ENCODE results near the gene NBAS.

The NBAS gene

DNA sequence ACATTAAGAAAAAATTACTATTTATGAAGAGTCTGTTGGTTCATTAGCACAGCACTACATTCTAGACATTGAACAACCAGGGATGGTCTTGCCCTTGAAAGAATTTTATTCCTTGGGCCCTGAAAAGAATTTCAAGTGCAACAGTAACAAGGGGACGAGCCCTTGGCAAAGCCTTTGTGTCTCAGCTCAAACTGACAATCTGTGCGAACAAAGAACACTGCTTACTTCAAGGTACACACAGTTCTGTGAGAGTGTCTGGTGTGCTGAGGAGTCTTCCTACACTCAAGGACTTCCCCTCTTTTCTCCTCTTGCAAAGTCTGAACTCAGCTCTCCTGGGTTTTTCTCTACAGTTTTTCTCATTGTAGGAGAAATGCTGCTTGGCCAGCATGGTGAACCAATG lies 373.4 kb downstream of the NBAS start:
- DNase-seq: no peak

DNA sequence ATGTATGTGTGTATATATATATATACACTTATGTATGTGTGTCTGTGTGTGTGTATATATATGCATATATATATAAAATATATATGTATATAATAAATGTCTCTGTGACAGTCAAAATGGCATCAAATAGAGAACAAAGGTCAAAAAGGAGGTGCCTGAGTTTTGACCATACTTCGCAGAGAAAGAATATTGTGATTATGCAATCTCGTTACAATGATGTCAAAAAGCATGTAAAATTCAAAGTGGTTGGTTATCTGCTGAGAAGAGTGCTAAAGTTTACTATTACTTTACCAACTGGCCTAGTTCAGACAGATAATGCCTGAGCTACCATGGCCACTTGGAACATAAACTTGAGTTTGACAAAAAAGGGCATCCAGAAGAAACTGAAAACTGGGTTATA lies 375.0 kb downstream of the NBAS start:
- no peak for DNase-seq

GRCh38 chr2:15184491-15184890 lies 376.6 kb downstream of the NBAS start:
- no peak for DNase-seq

GRCh38 chr2:15182275-15182674 lies 378.9 kb downstream of the NBAS start:
- no peak for DNase-seq

GRCh38 chr2:15181092-15181745 lies 379.9 kb downstream of the NBAS start:
- no peak for DNase-seq

GRCh38 chr2:15180379-15180778 lies 380.8 kb downstream of the NBAS start:
- DNase-seq: no peak

DNA sequence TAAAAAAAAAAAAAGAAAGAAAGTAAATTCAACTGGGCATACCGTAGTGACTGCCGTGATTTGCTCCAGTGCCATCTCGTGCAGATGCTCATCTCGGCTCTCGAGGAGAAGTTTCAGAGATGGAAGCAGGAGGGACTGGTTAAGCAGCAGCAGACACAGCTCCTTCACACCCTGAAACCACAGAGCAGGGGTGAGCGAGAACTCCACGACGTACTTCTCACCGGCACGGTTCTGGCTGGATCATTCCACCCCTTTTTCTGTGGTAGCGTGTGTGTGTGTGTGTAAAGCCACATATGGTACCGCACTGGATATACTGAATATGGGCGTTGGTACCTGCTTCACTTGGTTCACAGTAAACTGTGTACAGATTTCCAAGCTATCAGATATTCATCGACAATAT lies 382.2 kb downstream of the NBAS start:
- DNase-seq: no peak

DNA sequence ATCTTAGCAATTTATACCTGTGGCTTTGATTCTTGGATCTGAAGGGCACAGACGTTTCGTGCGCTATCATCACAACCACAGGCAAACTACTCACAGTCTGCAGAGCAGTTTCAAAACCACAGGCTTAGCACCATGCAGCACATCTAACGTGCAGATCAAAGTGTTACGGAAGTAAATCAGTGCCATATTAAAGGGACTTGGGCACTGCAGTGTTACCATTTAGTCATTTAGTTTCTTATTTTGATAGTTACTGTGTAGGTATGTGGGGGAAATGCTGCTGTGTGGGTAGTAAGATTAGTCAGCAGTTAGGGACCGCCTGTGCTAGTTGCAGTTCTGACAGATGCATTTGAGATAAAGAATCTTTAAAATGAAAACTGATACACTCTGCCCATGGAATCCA lies 384.0 kb downstream of the NBAS start:
- DNase-seq: no peak

GRCh38 chr2:15176604-15177003 lies 384.5 kb downstream of the NBAS start:
- no peak for DNase-seq

DNA sequence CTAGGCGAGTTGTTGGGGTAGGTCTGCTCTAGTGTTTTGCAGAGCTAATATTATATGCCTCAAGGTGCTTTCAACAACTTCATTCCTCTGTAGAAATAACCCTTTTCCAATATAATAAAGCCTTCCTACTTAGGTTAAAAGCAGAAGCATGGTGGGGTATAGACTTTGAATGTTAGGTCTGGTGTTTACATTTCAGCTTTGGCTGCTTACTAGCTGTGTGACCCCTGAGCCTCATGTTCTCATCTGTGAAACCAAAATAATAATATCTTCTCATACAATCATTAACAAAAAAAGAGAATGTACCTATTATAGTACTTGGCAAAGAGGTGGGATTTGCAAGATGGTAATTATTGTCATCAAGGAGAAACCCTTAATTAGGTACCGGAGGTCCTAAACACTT lies 386.6 kb downstream of the NBAS start:
- no peak for DNase-seq

- DNase-seq: no peak
Measured at GRCh38 chr2:15173501-15173900, 387.6 kb downstream of the NBAS start.

DNA sequence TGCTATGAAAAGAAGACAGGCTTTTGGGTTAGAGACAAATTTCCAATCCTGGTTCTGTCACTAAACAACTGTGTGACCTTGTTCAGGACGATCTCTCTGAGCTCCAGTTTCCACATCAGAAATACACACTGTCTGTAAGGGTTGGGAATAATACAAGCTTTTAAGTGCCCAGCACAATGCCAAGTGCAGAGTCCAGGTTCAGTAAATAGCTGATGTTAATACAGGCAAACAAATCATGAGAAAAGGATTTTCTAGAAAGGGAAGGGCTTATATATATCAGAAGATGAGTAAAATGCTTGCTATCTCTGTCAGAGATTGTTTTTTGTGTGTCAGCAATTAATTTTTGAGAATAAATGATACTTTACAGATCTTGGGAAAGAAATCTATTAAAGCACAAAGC lies 388.3 kb downstream of the NBAS start:
- no peak for DNase-seq

DNA sequence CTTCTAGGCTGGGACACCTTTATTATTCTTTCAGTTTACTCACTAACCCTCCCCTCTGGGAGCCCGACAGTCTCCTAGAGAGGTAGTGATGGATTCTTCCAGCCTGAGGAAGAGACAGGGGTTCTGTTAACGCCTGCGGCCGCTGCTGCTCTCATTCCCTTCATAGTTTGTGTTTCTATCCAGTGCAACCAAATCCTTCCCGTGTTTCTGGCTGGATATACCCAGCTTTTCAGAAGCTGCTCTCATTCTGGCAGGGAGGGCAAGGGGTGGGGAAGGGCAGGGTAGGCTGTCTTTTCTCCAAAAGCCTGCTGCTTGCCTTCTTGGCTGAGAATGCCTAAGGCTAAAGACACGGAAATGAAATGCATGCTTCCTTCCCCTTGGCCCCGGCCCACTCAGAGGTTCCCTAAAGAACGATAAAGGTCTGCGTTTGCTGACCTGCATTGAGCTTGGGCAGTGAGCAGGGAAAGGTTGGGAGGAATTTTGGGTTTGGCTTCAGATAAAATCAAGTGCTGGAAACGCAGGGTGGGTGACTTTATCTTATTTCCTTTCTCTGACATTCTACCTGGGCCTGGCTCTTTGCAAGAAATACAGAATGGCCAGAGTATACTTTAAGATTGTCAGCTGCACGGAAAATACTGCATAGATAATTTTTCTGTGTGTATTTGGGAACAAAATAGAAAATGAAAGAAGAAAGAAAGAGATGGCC lies 390.9 kb downstream of the NBAS start:
- DNase-seq: no peak

DNA sequence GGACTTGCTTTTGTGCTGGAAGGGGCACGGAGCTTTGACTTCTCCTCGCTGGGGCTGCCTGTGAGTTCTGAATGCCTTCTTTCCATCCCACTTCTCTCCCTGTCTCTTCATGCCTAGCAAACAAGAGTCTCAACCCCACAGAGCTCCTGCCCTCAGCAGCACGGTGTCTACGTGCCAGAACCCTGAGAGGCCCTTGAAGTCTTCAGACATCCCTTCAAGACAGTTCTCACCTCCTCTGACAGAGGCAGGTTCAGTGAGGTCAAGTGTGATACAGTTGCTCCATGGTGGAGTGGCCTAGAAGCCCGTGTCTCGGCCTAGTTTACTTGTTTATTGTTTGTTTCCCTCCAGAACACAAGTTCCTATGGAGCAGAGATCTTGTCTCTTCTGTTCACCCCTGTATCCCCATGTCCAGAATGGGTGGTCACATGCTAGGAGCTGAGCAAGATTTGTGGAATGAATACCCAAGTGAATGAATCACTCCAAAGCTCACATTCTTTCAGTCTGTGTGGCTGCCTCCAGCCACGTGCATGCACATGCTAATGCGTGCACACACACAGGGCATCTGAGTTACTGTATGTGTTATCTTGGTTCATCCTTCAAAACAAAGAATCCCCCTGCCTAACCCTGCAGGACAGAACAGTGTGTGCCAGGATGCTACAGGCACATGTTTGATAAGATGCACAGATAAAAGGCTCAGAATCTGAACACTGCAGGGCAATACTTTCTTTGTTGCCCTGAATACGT lies 391.6 kb downstream of the NBAS start:
- no peak for DNase-seq

DNA sequence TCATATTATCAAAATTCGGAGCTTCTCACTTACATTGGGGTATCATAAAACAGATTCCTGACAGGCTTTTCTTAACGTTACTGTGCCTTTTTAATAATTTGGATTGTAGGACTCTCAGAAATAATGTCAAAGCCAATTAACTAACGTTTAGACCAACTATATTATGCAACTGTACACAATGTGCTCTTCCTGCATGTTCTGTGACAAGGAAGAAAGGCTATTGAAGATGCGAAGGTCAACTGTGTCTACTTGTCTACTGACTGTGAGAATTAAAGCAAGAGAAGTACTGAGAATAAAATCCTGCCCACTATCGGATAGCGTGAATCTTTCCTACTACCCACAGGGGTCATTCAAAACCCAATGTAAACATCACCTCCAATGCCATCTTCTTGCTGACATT lies 393.0 kb downstream of the NBAS start:
- no peak for DNase-seq

DNA sequence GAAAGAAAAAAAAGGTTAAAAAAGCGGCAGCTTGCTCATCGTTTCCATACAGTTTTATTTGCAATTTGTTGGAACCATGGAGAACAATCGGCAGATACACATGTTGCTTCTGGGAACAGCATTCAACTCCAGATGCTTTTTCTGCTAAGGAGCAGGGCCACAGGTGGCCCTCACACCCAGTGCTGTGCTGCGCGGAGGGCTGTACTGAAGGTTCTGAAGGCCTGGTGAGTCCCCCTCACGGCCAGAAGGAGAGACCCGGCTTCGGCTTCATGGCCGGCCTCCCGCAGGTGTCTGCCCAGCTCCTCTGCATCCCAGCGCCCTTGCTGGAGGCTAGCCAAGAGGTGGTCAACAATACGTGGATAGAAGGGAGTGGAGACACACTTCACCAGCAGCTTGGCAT lies 394.3 kb downstream of the NBAS start:
- no peak for DNase-seq

- no peak for DNase-seq
Measured at GRCh38 chr2:15163326-15163725, 397.8 kb downstream of the NBAS start.

DNA sequence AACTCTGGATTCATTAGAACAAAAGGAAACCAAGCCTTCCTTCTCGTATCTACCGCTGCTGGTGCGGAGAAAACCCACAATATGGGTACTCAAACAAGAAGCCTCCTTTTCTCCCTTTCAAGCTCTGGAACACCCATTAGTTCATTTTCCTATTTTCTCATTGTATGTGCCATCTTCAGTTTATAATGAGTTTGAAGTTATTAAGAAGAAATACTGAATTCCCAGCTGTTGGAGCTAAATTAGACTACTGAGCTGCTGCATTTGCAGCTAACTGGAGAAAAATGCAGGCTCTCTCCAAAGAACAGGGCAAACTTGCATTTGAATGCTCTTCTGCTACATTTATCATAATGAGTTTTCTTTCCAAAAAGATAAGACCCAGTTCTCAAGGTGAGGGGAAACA lies 398.5 kb downstream of the NBAS start:
- DNase-seq: no peak

- no peak for DNase-seq
Measured at GRCh38 chr2:15160201-15160991, 400.7 kb downstream of the NBAS start.

DNA sequence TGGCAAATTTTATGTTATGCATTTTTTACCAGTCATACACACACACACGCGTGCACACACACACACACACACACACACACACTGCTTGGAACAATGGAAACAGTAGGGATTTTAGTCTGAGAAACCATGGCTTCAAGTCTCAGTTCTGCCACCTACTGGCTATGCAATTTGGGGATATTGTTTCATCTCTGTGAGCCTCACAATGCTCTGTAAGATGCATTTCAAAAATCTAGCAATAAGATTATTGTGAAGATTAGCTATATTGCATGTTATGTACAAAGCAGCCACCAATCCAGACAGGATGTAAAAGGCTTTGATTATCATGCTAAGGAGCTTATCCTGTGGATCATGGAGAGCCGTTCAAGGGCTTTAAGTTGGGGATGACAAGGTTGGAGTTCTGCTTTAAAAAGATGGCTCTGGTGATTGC lies 401.4 kb downstream of the NBAS start:
- peak; percentile 16 for DNase-seq

GRCh38 chr2:15159206-15159605 lies 401.9 kb downstream of the NBAS start:
- DNase-seq: no peak

DNA sequence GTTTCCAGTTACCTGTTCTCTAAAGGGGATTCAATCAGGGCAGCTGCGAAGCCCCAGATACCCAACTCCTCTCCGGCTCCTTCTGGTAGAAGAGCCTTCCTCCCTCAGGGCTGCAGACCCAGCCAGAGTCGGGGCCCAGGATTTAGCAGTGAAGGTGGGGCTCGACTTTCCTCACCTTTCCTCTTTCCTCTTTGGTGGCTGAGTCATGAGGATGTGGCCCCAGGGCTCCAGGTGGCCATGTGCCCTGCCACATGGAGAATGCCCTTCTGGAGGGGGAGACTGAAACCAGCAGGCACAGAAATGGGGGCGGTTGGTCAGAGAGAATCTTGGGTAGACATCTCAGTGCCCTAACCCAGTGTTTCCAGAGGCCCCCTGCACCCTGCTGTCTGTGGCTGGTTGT lies 402.6 kb downstream of the NBAS start:
- no peak for DNase-seq

DNA sequence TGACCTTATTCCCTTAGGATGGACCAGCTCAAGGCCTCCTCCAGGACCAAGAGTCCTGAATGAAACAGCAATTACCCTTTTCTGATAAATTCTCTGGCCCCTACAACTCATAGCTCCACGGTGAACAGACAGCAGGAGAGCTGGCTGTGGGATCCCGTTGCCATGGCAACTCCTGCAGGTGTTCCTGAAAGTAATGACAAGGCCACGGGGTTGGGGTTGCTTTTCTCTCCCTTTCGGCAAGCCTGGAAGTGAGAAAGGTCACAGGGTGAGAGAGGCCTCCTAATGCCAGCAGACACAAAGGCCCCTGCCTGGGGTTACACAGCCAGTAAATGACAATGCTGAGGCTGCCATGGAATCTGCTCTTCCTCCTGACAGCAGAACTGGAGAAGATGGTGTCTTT lies 403.0 kb downstream of the NBAS start:
- no peak for DNase-seq
